ENCODE results near the gene CYFIP1. TPM values are rescaled to one million over a fixed set of nuclear protein-coding genes. Genes with fewer than 3 reads are reported as not detected.

The CYFIP1 gene
- total and polyA plus RNA-seq, 7 donors = 45.0 to 99.6 (median 69.8) TPM

DNA sequence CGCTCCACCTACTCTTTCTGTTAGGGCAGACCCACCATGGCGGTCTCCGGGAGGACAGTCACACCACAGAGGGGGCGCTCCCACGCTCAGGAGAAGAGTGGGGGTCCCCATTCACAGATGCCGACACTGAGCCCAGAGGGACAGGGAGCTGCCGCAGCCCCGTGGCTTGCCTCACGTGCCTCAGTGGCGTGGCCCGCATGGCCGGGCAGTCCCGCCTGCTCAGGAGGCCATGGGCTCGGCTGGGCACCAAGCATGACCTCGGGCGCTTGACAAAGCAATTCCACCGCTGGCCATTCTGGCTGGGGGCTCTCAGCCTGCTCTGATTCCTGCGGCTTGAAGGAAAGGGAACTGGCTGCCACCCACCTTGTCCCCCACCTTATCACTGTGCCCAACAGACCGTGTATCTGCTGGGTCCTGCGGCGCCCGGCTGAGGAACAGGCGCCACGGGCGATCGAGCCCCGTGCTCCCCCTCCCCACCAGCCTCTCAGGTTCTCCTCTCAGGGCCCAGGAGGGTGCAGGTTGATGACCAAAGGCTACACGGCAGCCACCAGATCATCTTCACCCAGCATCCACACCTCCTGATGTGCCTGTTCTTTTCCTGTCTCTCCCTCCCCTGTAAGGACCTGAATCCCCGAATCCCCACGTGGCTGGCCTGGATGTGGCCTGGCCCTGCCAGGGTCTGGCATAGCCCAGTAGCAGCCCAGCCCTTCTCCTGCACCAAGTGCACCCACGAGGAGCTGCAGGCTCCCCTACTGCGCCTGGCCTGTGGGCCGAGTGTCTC, 20.7 kb downstream of the CYFIP1 start:
- intact Hi-C loops (cut with DNase I) = no loop called here
- peaks cover 0 to 83% (median 73%) of the 10 kb centered on the region in 4 donors for H3K4me1 ChIP-seq
- H3K27ac ChIP-seq = peak overlapping the region in 1 of 4 donors; percentile 8
- TF ChIP-seq EP300 (IDR thresholded peaks at IDR 0.05) = no peak
- TF ChIP-seq CTCF (IDR thresholded peaks at IDR 0.05) = no peak
- no peak for TF ChIP-seq POLR2A (IDR thresholded peaks at IDR 0.05)
- no peak for TF ChIP-seq POLR2AphosphoS5 (IDR thresholded peaks at IDR 0.05)
- H3K4me3 ChIP-seq = no peak overlapping the region
- no peaks in the 10 kb centered on the region for H3K9me3 ChIP-seq
- WGBS, 2 donors = 91 to 92% methylated on average over 33 of the region's 33 CpGs
- DNase-seq = peak; percentile 61
- H3K27me3 ChIP-seq = no peaks in the 10 kb centered on the region
- no peaks in the 10 kb centered on the region for H3K36me3 ChIP-seq

- DNase-seq = peak; percentile 44
- intact Hi-C loops (cut with DNase I) = no loop called here
- no peaks in the 10 kb centered on the region for H3K27me3 ChIP-seq
- 80 to 91% methylated on average over 16 of the region's 16 CpGs for WGBS, 2 donors
- no peaks in the 10 kb centered on the region for H3K36me3 ChIP-seq
- peaks cover 0 to 83% (median 71%) of the 10 kb centered on the region in 4 donors for H3K4me1 ChIP-seq
- no peak overlapping the region for H3K27ac ChIP-seq
- H3K4me3 ChIP-seq = no peak overlapping the region
- no peak for TF ChIP-seq POLR2A (IDR thresholded peaks at IDR 0.05)
- no peak for TF ChIP-seq CTCF (IDR thresholded peaks at IDR 0.05)
- TF ChIP-seq EP300 (IDR thresholded peaks at IDR 0.05) = no peak
- no peak for TF ChIP-seq POLR2AphosphoS5 (IDR thresholded peaks at IDR 0.05)
- H3K9me3 ChIP-seq = no peaks in the 10 kb centered on the region
Observed at GRCh38 chr15:22958487-22959280, 21.5 kb downstream of the CYFIP1 start.

- Histone ChIP-seq H3K4me3 (no peak overlapping the region), H3K27ac (peak overlapping the region in 2 of 4 donors; percentile 51 to 61), H3K9me3 (no peaks in the 10 kb centered on the region), H3K4me1 (peaks cover 0 to 81% (median 71%) of the 10 kb centered on the region in 4 donors), H3K27me3 (no peaks in the 10 kb centered on the region), H3K36me3 (no peaks in the 10 kb centered on the region)
- DNase-seq = peak; percentile 36
- no peak for TF ChIP-seq EP300 (IDR thresholded peaks at IDR 0.05)
- no peak for TF ChIP-seq POLR2AphosphoS5 (IDR thresholded peaks at IDR 0.05)
- TF ChIP-seq CTCF (IDR thresholded peaks at IDR 0.05) = no peak
- TF ChIP-seq POLR2A (IDR thresholded peaks at IDR 0.05) = no peak
- intact Hi-C loops (cut with DNase I) = no loop called here
- WGBS, 2 donors = 87 to 95% methylated on average over 14 of the region's 14 CpGs
Observed at GRCh38 chr15:22956978-22957260, 23.2 kb downstream of the CYFIP1 start.

DNA sequence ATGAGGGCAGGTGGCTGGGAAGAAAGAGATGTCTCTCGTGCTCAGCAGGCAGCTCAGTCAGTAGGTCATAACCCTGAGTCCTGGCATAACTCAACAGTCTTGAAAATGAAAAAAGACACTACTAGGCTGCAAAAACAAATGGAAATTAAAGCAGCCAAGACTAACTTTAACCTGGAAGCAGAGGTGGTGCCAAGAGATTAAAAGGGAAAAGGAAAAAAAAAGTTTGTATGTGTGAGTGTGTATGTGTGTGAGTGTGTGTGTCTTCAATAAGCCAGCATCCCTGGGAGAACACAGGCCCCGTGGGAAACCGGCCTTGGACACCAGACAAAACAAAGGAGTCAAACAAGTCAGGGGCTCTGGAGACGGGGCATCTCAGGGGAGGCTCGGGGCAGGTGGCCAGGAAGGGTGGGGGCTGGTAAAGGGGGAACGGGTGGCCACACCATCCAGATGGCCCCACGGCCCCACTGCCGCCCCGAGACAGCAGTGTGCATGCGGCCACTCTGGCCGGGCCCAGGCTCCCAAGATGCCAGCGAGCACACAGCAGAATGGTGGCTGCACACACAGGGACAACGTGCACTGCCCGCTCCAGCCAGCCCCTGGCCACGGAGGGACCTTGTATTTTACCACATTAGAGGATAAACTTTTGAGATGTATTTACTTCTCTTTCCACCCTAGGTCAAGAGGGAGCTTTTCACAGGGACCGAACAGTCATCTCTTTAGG, 23.8 kb downstream of the CYFIP1 start:
- peak; percentile 68 for DNase-seq
- intact Hi-C loops (cut with DNase I) = no loop called here
- Histone ChIP-seq H3K27ac (peak overlapping the region in 3 of 4 donors; percentile 18 to 61 (median 51)), H3K36me3 (no peaks in the 10 kb centered on the region), H3K4me1 (peaks cover 0 to 81% (median 71%) of the 10 kb centered on the region in 4 donors), H3K4me3 (no peak overlapping the region), H3K9me3 (no peaks in the 10 kb centered on the region), H3K27me3 (no peaks in the 10 kb centered on the region)
- WGBS, 2 donors = 75 to 83% methylated on average over 16 of the region's 16 CpGs
- no peak for TF ChIP-seq POLR2A (IDR thresholded peaks at IDR 0.05)
- no peak for TF ChIP-seq CTCF (IDR thresholded peaks at IDR 0.05)
- no peak for TF ChIP-seq EP300 (IDR thresholded peaks at IDR 0.05)
- no peak for TF ChIP-seq POLR2AphosphoS5 (IDR thresholded peaks at IDR 0.05)

Measured in sigmoid colon (tissue), 7 donors.